HG03159 (cell line): ENCODE results near the gene TMEM167B.
"Not testable (repeated sequence)": the region's sequence is repeated elsewhere in the genome, so short reads cannot be mapped to it uniquely, and the experiment has no call there.

Experiments used
- ATAC-seq: cut with Tn5 transposase; IDR thresholded peaks from one replicate; pipeline ENCODE4 v1.9.1; 2021; ENCODE audit warnings: mild to moderate bottlenecking, moderate library complexity; ENCODE audit not compliant: unreplicated experiment

Gene TMEM167B

GRCh38 chr1:109090196-109091077 lies at the start of gene TMEM167B:
TMEM167B (plus strand) TSS chr1:109090764; CDS start chr1:109090873, 109 bp downstream.
- ATAC-seq = peak; percentile 93

- peak; percentile 29 for ATAC-seq
Observed at GRCh38 chr1:109040989-109041620, 49.5 kb upstream of the TMEM167B start.

- peak; percentile 96 for ATAC-seq
Observed at GRCh38 chr1:109041621-109042468, 48.7 kb upstream of the TMEM167B start, which contains the start of gene WDR47. WDR47 (minus strand) TSS chr1:109042102; CDS start chr1:109023512, 18,590 bp downstream.

- ATAC-seq = no peak
Observed at GRCh38 chr1:109045595-109045994, 45.0 kb upstream of the TMEM167B start.

- no peak for ATAC-seq
Observed at GRCh38 chr1:109046671-109047070, 43.9 kb upstream of the TMEM167B start.

- ATAC-seq = no peak
Observed at GRCh38 chr1:109047339-109047738, 43.2 kb upstream of the TMEM167B start.

- no peak for ATAC-seq
Observed at GRCh38 chr1:109048335-109048734, 42.2 kb upstream of the TMEM167B start.

GRCh38 chr1:109050228-109050995 lies 40.2 kb upstream of the TMEM167B start:
- ATAC-seq = no peak

- ATAC-seq = not testable (repeated sequence)
Observed at GRCh38 chr1:109052145-109052544, 38.4 kb upstream of the TMEM167B start.

GRCh38 chr1:109056064-109056463 lies 34.5 kb upstream of the TMEM167B start:
- ATAC-seq = no peak

GRCh38 chr1:109059026-109059425 lies 31.5 kb upstream of the TMEM167B start:
- ATAC-seq = no peak

GRCh38 chr1:109060707-109061106 lies 29.9 kb upstream of the TMEM167B start:
- ATAC-seq = no peak

- ATAC-seq = no peak
Observed at GRCh38 chr1:109061183-109061582, 29.4 kb upstream of the TMEM167B start.

- no peak for ATAC-seq
Observed at GRCh38 chr1:109065137-109065536, 25.4 kb upstream of the TMEM167B start.

GRCh38 chr1:109067883-109068282 lies 22.7 kb upstream of the TMEM167B start:
- ATAC-seq = no peak

GRCh38 chr1:109069294-109069693 lies 21.3 kb upstream of the TMEM167B start:
- ATAC-seq = no peak

- ATAC-seq = peak; percentile 99
Observed at GRCh38 chr1:109075531-109076490, 14.8 kb upstream of the TMEM167B start, which contains the start of gene TAF13. TAF13 (minus strand) TSS chr1:109076003; CDS start chr1:109075947, 56 bp downstream.

- ATAC-seq = no peak
Observed at GRCh38 chr1:109078317-109078716, 12.2 kb upstream of the TMEM167B start.

- no peak for ATAC-seq
Observed at GRCh38 chr1:109079240-109079622, 11.3 kb upstream of the TMEM167B start.
